HG03378 (cell line): ENCODE data around the gene S100A1.

Experiments
- ATAC-seq: cut with Tn5 transposase; IDR thresholded peaks from one replicate; pipeline ENCODE4 v1.9.1; 2021; ENCODE audit warnings: mild to moderate bottlenecking, moderate library complexity; ENCODE audit not compliant: unreplicated experiment

The S100A1 gene

GRCh38 chr1:153610334-153610733 is 17.9 kb upstream of the S100A1 start:
- ATAC-seq = no peak

- no peak for ATAC-seq
Observed at GRCh38 chr1:153610811-153611301, 17.4 kb upstream of the S100A1 start.

DNA sequence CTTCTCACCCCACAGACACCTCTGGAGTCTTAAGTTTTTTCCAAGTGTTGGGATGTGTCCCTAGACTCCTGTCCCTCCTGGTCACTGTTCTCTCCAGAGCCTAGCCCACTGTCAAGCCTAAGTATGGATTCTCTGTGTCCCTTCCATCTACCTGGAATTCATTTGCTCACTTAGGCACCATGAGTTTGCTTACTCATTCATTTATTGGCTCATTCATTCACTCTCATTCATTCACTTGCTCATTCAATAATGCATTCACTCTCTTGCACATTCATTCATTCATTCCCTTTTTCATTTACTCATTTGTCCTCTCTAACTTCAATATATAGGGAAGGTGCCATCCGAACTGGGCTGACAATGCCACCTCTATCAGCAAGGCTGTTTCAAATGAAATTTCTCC is 16.9 kb upstream of the S100A1 start:
- no peak for ATAC-seq

DNA sequence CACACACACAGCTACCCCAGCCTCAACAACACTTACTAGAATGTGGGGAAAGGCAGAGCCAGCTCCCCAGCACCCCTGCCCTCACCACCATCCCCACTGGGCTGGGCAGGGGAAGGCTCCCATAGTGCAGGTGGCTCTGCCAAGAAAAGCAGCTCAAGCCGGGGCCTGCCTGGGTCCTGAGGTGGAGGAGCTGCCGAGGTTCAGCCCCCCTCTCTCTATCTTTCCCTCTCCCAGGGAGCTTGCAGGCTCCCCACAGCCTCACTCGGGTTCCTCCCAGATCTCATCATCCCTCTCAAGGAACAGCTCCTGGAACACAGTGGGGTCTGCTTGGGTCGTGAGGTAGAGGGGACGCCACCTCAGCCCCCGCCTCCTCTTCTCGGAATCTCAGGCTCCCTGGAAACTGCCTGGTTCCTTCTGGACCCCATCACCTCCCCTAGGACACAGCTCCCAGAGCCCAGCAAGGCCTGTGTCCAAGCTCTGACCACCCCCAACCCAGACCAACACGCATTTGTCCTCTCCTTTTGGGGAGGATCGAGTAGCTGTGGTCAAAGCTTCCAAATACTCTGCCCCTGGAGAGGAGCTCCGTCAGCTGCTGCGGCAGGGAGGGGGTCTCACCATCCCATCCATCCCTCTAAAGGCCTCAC is 16.0 kb upstream of the S100A1 start:
- ATAC-seq = no peak

GRCh38 chr1:153612755-153613331 is 15.4 kb upstream of the S100A1 start, which contains the start of gene S100A16:
Gene S100A16 (minus strand): TSS chr1:153613137. CDS start chr1:153608151, 4,986 bp downstream.
- ATAC-seq = no peak

- ATAC-seq = no peak
Observed at GRCh38 chr1:153613406-153613805, 14.8 kb upstream of the S100A1 start.

DNA sequence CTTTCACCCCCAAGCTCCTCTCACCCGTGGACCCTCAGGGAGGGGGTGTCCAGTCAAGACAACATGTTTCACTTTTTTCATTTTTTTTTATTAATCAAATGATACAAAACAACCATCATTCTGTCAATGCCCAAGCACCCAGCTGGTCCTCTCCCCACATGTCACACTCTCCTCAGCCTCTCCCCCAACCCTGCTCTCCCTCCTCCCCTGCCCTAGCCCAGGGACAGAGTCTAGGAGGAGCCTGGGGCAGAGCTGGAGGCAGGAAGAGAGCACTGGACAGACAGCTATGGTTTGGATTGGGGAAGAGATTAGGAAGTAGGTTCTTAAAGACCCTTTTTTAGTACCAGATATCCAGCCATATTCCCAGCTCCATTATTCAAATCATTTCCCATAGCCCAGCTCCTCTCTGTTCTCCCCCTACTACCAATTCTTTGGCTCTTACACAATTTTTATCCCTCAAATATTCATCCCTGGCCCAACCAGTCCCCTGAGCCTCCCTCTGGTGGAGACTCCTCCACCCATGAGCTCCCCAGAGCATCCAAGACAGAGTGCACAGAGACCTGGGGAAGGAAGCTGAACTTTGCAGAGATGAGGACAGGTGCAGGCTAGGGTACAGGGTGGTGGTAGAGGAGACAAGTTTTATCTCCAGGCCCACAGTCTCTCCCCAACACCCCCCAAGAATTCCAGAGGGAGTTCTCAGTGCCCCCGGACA is 13.9 kb upstream of the S100A1 start:
- ATAC-seq = no peak

- no peak for ATAC-seq
Observed at GRCh38 chr1:153614906-153615305, 13.3 kb upstream of the S100A1 start.

- no peak for ATAC-seq
Observed at GRCh38 chr1:153615406-153615805, 12.8 kb upstream of the S100A1 start.

DNA sequence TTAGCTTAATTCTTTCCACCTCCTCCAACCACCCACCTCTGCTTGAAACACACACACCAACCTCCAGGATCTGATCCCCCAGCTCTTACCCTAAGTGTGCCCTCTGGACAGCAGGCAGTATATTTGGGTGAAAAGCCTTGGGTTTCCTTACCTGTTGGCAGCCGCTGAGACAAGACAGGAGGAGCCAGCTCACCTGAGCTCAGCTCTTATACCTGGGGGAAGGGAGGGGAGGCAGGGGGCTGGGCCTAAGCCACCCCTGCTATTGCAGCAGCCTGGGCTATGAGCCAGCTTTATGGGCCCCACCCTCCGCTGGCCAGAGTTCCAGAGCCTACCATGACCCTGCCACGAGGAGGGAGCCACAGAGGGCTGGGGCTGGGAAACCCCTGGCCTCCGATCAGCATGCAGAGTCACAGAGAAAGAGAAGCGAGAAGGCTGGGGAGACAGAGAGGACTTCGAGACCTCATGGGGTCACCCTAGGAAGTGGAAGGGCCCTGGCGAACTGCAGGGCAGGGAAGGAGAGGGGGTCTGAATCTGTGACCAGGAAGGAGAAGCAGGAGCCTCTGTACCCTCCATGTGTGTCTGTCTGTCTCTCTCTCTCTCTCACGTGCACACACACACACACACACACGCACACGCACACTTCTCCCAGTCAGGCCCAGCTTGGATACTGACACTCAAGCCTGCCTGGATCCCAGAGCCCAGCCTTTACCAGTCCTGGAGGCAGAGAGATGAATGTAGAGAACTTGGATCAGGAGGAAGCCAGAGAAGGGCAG is 11.9 kb upstream of the S100A1 start, which contains the start of gene S100A14:
Gene S100A14 (minus strand): TSS at position 182 of the 773 bp plus-strand sequence. CDS start 467 bp downstream, outside the sequence.
- ATAC-seq = no peak

DNA sequence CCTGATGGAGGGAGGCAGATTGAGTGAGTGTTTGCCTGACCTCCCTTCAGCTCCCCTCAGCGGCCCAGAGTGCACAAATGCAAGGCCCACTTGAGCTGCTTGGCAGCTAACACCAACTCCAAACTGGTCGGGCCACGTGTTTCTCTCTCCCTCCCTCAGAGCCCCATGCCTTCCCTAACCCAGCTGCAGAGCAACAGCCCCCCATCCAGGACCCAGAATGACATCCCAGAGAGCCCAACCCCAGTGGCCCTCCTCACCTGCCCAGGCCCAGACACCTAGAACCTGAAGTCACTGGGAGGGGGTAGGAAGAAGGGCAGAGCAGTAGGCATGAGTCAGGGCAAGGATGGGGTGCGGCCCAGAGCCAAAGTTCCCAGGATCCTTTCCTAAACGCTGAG is 11.3 kb upstream of the S100A1 start:
- no peak for ATAC-seq

GRCh38 chr1:153617663-153618062 is 10.6 kb upstream of the S100A1 start:
- no peak for ATAC-seq

DNA sequence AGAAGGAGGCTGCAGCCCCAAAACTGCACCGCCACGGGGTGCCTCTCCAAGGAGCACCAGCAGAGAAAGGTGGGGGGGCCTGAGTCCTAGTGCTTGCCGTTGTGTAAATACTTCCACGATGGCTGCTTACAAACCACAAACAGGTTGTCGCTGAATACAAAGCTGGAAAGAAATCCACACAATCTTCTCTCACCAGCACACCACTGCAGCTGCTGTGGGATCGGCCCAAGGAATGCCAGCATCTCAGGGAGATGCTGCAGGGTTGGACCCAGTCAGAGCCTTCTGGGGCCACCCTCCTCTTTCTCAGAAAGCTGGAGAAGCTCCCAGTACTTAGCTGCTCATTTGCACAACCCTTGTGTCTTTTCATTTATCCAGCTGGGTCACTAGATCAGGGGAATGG is 9.1 kb upstream of the S100A1 start:
- ATAC-seq = no peak

DNA sequence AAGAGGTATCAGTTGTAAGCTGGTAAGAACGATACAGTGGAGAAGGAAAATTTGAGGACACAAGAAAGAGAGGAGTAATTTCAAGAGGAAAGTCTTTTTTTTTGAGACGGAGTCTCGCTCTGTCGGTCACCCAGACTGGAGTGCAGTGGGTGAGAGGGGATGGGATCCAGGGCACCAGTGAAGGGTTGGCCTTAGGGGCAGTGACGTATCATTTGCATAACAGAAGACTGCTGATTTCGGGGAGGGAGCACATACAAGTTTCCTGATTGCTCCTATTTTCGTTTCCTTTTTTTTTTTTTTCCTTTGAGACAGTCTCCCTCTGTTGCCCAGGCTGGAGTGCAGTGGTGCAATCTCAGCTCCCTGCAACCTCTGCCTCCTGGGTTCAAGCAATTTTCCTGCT is 5.1 kb upstream of the S100A1 start:
- no peak for ATAC-seq

GRCh38 chr1:153624965-153625611 is 3.1 kb upstream of the S100A1 start:
- ATAC-seq = no peak

GRCh38 chr1:153626477-153626903 is 1.7 kb upstream of the S100A1 start:
- ATAC-seq = no peak

DNA sequence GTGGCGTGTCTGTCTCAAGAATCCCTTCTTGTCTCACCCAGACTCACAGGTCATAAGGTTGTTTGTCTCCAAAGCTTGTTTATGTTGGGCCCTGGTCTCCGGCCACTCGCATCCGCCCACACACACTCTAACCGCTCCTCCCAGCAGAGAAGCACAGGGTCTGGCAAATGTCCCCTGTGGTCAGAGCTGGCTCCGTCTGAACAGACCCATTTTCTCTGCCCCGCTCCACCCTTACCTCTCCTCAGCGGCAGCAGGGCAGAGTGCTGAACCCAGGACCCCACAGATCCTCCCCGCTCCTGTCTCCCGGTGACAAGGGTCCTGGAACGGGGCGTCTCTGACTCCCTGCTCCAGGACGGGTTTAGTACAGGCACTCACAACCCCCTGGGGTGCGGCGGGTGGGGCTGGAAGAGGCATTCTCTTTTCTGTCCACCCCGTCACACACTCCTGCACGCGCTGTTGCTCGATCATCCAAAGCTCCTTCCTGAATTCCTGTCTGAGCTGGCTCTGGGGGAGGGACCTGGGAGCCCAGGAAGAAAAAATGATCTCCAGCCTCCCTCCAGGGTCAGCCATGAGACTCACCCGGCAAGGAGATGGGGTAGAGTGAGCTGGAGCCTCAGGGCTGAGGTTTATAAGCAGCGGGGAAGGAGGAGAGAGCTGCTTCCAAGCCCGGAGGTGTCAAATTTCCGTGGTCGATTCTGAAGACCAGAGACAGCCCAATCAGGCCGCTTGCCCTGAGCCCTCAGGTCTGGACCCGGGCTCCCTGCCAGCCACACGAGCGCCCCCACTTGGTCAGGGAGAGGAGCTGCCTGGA is 1.1 kb upstream of the S100A1 start, which contains the start of gene S100A13:
Gene S100A13 (minus strand): TSS at position 602 of the 811 bp plus-strand sequence. CDS start 1,033 bp downstream, outside the sequence.
- ATAC-seq = no peak

- no peak for ATAC-seq
Observed at GRCh38 chr1:153628638-153629342, 556 bp downstream of the S100A1 start.

GRCh38 chr1:153629343-153629665 is 1.1 kb downstream of the S100A1 start:
- ATAC-seq = no peak
